Osteoblast (primary cell): Measurements from ENCODE around the gene CADPS2. TPM values are rescaled to one million over a fixed set of nuclear protein-coding genes. Genes with fewer than 3 reads are reported as not detected.
"Not testable (repeated sequence)": the region's sequence is repeated elsewhere in the genome, so short reads cannot be mapped to it uniquely, and the experiment has no call there.

ENCODE experiments used
- DNase-seq: peaks from one replicate; pipeline ENCODE4 v3.0.0; 2011; ENCODE audit warnings: low spot score, mixed read lengths; ENCODE audit not compliant: insufficient read length; ENCODE audit errors: missing footprints
- H2AFZ ChIP-seq: 2 replicates; pipeline ENCODE4 v1.6.0; 2011; ENCODE audit warnings: mild to moderate bottlenecking, low read length
- H3K27ac ChIP-seq: 2 replicates; pipeline ENCODE4 v1.5.1; 2011; ENCODE audit warnings: mild to moderate bottlenecking, low read depth, low read length, moderate library complexity
- H3K27me3 ChIP-seq: 2 replicates; pipeline ENCODE4 v1.6.0; 2012; ENCODE audit warnings: mild to moderate bottlenecking, control low read depth, inconsistent platforms, low read length, moderate library complexity; ENCODE audit not compliant: insufficient read depth
- H3K36me3 ChIP-seq: 2 replicates; pipeline ENCODE4 v1.5.1; 2011; ENCODE audit warnings: mild to moderate bottlenecking, low read length, control low read depth, moderate library complexity; ENCODE audit not compliant: insufficient read depth
- H3K4me1 ChIP-seq: 2 replicates; pipeline ENCODE4 v1.5.1; 2011; ENCODE audit warnings: mild to moderate bottlenecking, low read length, control low read depth, moderate library complexity; ENCODE audit not compliant: insufficient read depth
- H3K4me2 ChIP-seq: 2 replicates; pipeline ENCODE4 v1.6.0; 2011; ENCODE audit warnings: mild to moderate bottlenecking, low read length; ENCODE audit not compliant: insufficient read depth
- H3K4me3 ChIP-seq: fragments of 200-600 bp; sonication (generic); 3 replicates; pipeline ENCODE4 v1.5.1; 2012; ENCODE audit warnings: mild to moderate bottlenecking, low read length, inconsistent platforms; ENCODE audit not compliant: insufficient read depth
- H3K79me2 ChIP-seq: 2 replicates; pipeline ENCODE4 v1.6.0; 2012; ENCODE audit warnings: mild to moderate bottlenecking, low read length, control low read depth, inconsistent platforms; ENCODE audit not compliant: insufficient read depth
- H3K9me3 ChIP-seq: 2 replicates; pipeline ENCODE4 v1.5.1; 2011; ENCODE audit warnings: low read depth, low read length, control low read depth
- H4K20me1 ChIP-seq: 2 replicates; pipeline ENCODE4 v1.6.0; 2012; ENCODE audit warnings: mild to moderate bottlenecking, low read length, control low read depth; ENCODE audit not compliant: insufficient read depth
- total RNA-seq: library from RNA; depleted of rRNA; stranded (reverse); fragments of >200 nt; gene quantifications from 2 replicates; pipeline ENCODE4 v1.2.3, GENCODE V29; 2012
- TF ChIP-seq, protein P1 (sequence below): IDR thresholded peaks from 2 replicates; pipeline ENCODE4 v1.5.1; 2011; ENCODE audit warnings: mild to moderate bottlenecking, low read depth, low read length, moderate library complexity; ENCODE audit errors: extremely low read depth

The CADPS2 gene
- total RNA-seq, 1 donor: 21.7 TPM

DNA sequence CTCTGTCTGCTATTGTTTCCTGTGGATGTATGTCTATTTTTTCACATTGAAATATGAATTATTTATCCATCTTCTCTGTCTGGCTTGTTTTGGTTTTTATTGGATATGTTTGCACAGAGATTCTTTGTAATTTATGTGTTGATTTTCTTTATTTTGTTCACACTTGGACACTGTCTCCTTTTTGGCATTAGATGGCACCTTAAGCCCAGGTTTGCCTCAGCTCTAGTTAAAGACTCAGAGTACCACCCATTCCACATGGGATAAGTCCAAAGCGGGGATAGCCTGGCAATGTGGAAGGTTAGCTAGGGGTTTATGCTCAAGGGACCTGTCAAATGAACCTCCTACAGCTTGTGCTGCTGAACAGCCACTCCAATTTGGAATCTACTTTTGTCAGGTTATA lies 595.8 kb downstream of the CADPS2 start:
- Histone ChIP-seq H3K9me3 (no peaks in the 10 kb centered on the region), H3K27me3 (no peaks in the 10 kb centered on the region), H3K4me1 (no peaks in the 10 kb centered on the region), H2AFZ (no peak overlapping the region), H3K4me3 (no peak overlapping the region), H3K79me2 (no peaks in the 10 kb centered on the region), H4K20me1 (no peaks in the 10 kb centered on the region), H3K36me3 (no peaks in the 10 kb centered on the region), H3K27ac (no peak overlapping the region), H3K4me2 (no peak overlapping the region)
- DNase-seq: no peak
- TF ChIP-seq, protein P1, sequence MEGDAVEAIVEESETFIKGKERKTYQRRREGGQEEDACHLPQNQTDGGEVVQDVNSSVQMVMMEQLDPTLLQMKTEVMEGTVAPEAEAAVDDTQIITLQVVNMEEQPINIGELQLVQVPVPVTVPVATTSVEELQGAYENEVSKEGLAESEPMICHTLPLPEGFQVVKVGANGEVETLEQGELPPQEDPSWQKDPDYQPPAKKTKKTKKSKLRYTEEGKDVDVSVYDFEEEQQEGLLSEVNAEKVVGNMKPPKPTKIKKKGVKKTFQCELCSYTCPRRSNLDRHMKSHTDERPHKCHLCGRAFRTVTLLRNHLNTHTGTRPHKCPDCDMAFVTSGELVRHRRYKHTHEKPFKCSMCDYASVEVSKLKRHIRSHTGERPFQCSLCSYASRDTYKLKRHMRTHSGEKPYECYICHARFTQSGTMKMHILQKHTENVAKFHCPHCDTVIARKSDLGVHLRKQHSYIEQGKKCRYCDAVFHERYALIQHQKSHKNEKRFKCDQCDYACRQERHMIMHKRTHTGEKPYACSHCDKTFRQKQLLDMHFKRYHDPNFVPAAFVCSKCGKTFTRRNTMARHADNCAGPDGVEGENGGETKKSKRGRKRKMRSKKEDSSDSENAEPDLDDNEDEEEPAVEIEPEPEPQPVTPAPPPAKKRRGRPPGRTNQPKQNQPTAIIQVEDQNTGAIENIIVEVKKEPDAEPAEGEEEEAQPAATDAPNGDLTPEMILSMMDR: no peak

DNA sequence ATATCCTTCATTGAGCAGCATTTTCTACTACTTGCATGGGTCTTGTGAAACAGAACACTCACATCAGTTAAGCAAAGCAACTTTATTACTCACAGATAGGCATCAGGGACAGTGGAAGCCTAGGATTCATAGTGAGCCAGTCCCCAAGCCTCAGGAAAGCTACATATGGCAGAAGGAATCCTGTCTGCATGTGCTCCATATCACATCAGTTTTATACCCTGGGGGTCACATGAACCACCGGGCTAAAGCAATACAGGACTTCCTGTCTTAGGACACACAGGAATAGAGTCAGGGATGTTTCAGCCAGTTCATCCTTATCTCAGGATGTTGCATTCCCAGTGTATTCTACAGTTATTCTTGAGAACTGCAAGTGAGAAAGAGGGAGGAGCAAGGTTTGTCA lies 596.8 kb downstream of the CADPS2 start:
- DNase-seq: no peak
- Histone ChIP-seq H3K4me3 (no peak overlapping the region), H4K20me1 (no peaks in the 10 kb centered on the region), H3K9me3 (no peaks in the 10 kb centered on the region), H3K27me3 (no peaks in the 10 kb centered on the region), H3K27ac (no peak overlapping the region), H3K36me3 (no peaks in the 10 kb centered on the region), H3K4me1 (no peaks in the 10 kb centered on the region), H3K4me2 (no peak overlapping the region), H2AFZ (no peak overlapping the region), H3K79me2 (no peaks in the 10 kb centered on the region)
- TF ChIP-seq, protein P1: no peak

DNA sequence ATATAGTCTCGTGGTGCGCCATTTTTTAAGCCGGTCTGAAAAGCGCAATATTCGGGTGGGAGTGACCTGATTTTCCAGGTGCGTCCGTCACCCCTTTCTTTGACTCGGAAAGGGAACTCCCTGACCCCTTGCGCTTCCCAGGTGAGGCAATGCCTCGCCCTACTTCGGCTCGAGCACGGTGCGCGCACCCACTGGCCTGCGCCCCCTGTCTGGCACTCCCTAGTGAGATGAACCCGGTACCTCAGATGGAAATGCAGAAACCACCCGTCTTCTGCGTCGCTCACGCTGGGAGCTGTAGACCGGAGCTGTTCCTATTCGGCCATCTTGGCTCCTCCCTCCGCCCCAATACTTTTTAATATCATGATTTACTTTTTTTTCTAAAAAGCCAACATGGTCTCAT lies 601.7 kb downstream of the CADPS2 start:
- not testable (repeated sequence) for H3K27me3 ChIP-seq, H3K4me1 ChIP-seq, H3K79me2 ChIP-seq, H3K9me3 ChIP-seq, H4K20me1 ChIP-seq, H2AFZ ChIP-seq, H3K4me3 ChIP-seq, H3K36me3 ChIP-seq, DNase-seq, H3K27ac ChIP-seq, H3K4me2 ChIP-seq

DNA sequence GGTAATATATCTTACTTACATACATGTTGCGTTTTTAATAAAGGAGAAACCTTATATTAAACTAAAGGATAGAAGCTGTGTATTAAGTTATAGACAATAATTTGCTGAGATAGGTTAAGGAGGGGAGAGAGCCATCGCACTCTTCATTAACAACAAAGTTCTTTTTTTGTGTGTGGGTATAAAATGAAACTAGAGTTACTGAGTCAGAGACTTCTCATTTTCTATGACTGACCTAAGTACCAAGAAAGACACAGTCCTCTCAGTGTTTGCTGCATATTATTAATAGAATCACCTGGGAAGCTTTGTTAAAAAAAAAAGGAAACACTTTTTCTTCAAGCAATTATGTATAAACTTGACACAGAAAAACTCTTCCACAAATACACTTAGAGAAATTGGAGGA lies 613.1 kb downstream of the CADPS2 start:
- Histone ChIP-seq H3K4me3 (no peak overlapping the region), H2AFZ (no peak overlapping the region)

More for the DNA sequence above, 613.1 kb downstream of the CADPS2 start:
- Histone ChIP-seq H3K4me1 (no peaks in the 10 kb centered on the region), H4K20me1 (no peaks in the 10 kb centered on the region), H3K27me3 (no peaks in the 10 kb centered on the region), H3K9me3 (no peaks in the 10 kb centered on the region), H3K79me2 (no peaks in the 10 kb centered on the region), H3K4me2 (no peak overlapping the region), H3K36me3 (no peaks in the 10 kb centered on the region), H3K27ac (no peak overlapping the region)
- TF ChIP-seq, protein P1: no peak
- DNase-seq: no peak
